Activated CD4-positive, alpha-beta T cell treated with anti-CD3 and anti-CD28 coated beads, Interleukin-2, amount 50 U/mL, for 16 hours (primary cell): Measurements from ENCODE around the gene TIAM2.
A peak's percentile ranks its signal among the peaks of the same experiment; 100 is the strongest.
"Not testable (repeated sequence)": the region's sequence is repeated elsewhere in the genome, so short reads cannot be mapped to it uniquely, and the experiment has no call there.

Experiments used
- DNase-seq: peaks from one replicate; pipeline ENCODE4 v3.0.0-alpha.2; 2020

The TIAM2 gene

GRCh38 chr6:155106456-155107115 is 111.5 kb downstream of the TIAM2 start:
- peak; percentile 35 for DNase-seq

- peak; percentile 17 for DNase-seq
Observed at GRCh38 chr6:155107432-155108069, 112.4 kb downstream of the TIAM2 start.

- DNase-seq: no peak
Observed at GRCh38 chr6:155108070-155108820, 113.1 kb downstream of the TIAM2 start.

- DNase-seq: no peak
Observed at GRCh38 chr6:155110721-155111120, 115.6 kb downstream of the TIAM2 start.

- DNase-seq: no peak
Observed at GRCh38 chr6:155112757-155113156, 117.6 kb downstream of the TIAM2 start.

GRCh38 chr6:155115893-155116570 is 120.9 kb downstream of the TIAM2 start:
- DNase-seq: peak; percentile 16

- no peak for DNase-seq
Observed at GRCh38 chr6:155116571-155116910, 121.4 kb downstream of the TIAM2 start.

GRCh38 chr6:155117256-155117655 is 122.1 kb downstream of the TIAM2 start:
- no peak for DNase-seq

- DNase-seq: no peak
Observed at GRCh38 chr6:155117785-155118184, 122.7 kb downstream of the TIAM2 start.

GRCh38 chr6:155119201-155119600 is 124.1 kb downstream of the TIAM2 start:
- not testable (repeated sequence) for DNase-seq

- DNase-seq: no peak
Observed at GRCh38 chr6:155120034-155120433, 124.9 kb downstream of the TIAM2 start.

- DNase-seq: no peak
Observed at GRCh38 chr6:155121294-155121693, 126.2 kb downstream of the TIAM2 start.

- no peak for DNase-seq
Observed at GRCh38 chr6:155121699-155122098, 126.6 kb downstream of the TIAM2 start.

GRCh38 chr6:155122199-155122950 is 127.3 kb downstream of the TIAM2 start:
- DNase-seq: no peak

GRCh38 chr6:155123520-155123919 is 128.4 kb downstream of the TIAM2 start:
- DNase-seq: no peak

- no peak for DNase-seq
Observed at GRCh38 chr6:155125906-155126305, 130.8 kb downstream of the TIAM2 start.

- peak; percentile 86 for DNase-seq
Observed at GRCh38 chr6:155126727-155127439, 131.8 kb downstream of the TIAM2 start.

- DNase-seq: no peak
Observed at GRCh38 chr6:155128977-155129376, 133.9 kb downstream of the TIAM2 start.

- no peak for DNase-seq
Observed at GRCh38 chr6:155129744-155130143, 134.6 kb downstream of the TIAM2 start.

GRCh38 chr6:155130161-155130853 is 135.2 kb downstream of the TIAM2 start:
- DNase-seq: peak; percentile 56

GRCh38 chr6:155132617-155133016 is 137.5 kb downstream of the TIAM2 start:
- DNase-seq: no peak
